PC-9 (cell line): ENCODE results near the gene EEA1. TPM values are rescaled to one million over a fixed set of nuclear protein-coding genes. Genes with fewer than 3 reads are reported as not detected.

Experiments
- BruUV-seq: library from RNA; stranded (reverse); fragments of 400-500 nt; replicated peaks from 2 replicates; lab custom pipeline; 2021; lab: Mats Ljungman, UMichigan
- CTCF ChIA-PET: fragments of 300-600 bp; sonication (Branson Sonifier 250); formaldehyde crosslinking; loops from one replicate; lab custom pipeline; 2022; ENCODE audit warnings: antibody characterized with exemption; lab: Charles Lee
- POLR2A ChIA-PET: fragments of 300-600 bp; sonication (Branson Sonifier 250); formaldehyde crosslinking; loops from one replicate; lab custom pipeline; 2022; ENCODE audit warnings: antibody characterized with exemption; ENCODE audit not compliant: unreplicated experiment; lab: Charles Lee
- DNase-seq, 2 experiments: peaks; one replicate each; pipeline versions ENCODE4 v3.0.0 to v3.0.0-alpha.2; 2015 to 2022; ENCODE audit warnings: mixed read lengths in 1 of 2
- H2AFZ ChIP-seq: fragments of 200-600 bp; sonication (generic); 2 replicates; pipeline ENCODE4 v1.8.1; 2017; ENCODE audit warnings: antibody characterized with exemption
- H3F3A ChIP-seq: fragments of 200-600 bp; sonication (generic); 2 replicates; pipeline ENCODE4 v1.8.1; 2017; ENCODE audit warnings: antibody characterized with exemption, mild to moderate bottlenecking, low read depth; ENCODE audit not compliant: insufficient read depth
- H3K27ac ChIP-seq: fragments of 200-600 bp; sonication (generic); 2 replicates; pipeline ENCODE4 v1.6.1; 2016; ENCODE audit warnings: mixed run types
- H3K27me3 ChIP-seq: fragments of 200-600 bp; sonication (generic); 2 replicates; pipeline ENCODE4 v1.6.1; 2016; ENCODE audit warnings: low read depth, mixed run types; ENCODE audit not compliant: insufficient read depth
- H3K36me3 ChIP-seq: fragments of 200-600 bp; sonication (generic); 2 replicates; pipeline ENCODE4 v1.6.1; 2016; ENCODE audit warnings: low read depth, mixed run types
- H3K4me1 ChIP-seq: fragments of 200-600 bp; sonication (generic); replicated peaks from 2 replicates; pipeline ENCODE4 v1.6.1; 2016; ENCODE audit warnings: mixed run types; ENCODE audit not compliant: insufficient read depth
- H3K4me2 ChIP-seq: fragments of 200-600 bp; sonication (generic); 2 replicates; pipeline ENCODE4 v1.6.1; 2017; ENCODE audit warnings: mixed run types
- H3K4me3 ChIP-seq: fragments of 200-600 bp; sonication (generic); 2 replicates; pipeline ENCODE4 v1.6.1; 2016; ENCODE audit warnings: mixed run types
- H3K79me2 ChIP-seq: fragments of 200-600 bp; sonication (generic); 2 replicates; pipeline ENCODE4 v1.6.1; 2017; ENCODE audit warnings: low read depth, mixed run types
- H3K9me2 ChIP-seq: fragments of 200-600 bp; sonication (generic); 2 replicates; pipeline ENCODE4 v1.8.1; 2017; ENCODE audit warnings: mild to moderate bottlenecking; ENCODE audit not compliant: insufficient read depth
- H3K9me3 ChIP-seq: fragments of 200-600 bp; sonication (generic); 2 replicates; pipeline ENCODE4 v1.8.1; 2016; ENCODE audit warnings: low read depth; ENCODE audit not compliant: insufficient read depth
- H4K20me1 ChIP-seq: fragments of 200-600 bp; sonication (generic); 2 replicates; pipeline ENCODE4 v1.8.1; 2017; ENCODE audit not compliant: insufficient read depth
- EZH2 ChIP-seq: fragments of 200-600 bp; sonication (generic); IDR thresholded peaks from 2 replicates; pipeline ENCODE4 v1.8.0; 2017; ENCODE audit warnings: antibody characterized with exemption, low read depth
- intact Hi-C: fragments of 100-400 bp; cut with micrococcal nuclease; formaldehyde crosslinking; loops from one replicate; pipeline ENCODE4 v1.10.0; 2022; ENCODE audit not compliant: unreplicated experiment
- total RNA-seq: library from RNA; stranded (reverse); gene quantifications from 2 replicates; pipeline ENCODE4 v1.2.3, GENCODE V29; 2021
- TF ChIP-seq, protein P1 (sequence below): fragments of 200-600 bp; sonication (generic); conservative IDR thresholded peaks from 2 replicates; pipeline ENCODE4 v1.6.1; 2017; ENCODE audit warnings: mixed run types, antibody characterized with exemption, mild to moderate bottlenecking, moderate library complexity

The EEA1 gene
- total RNA-seq, 1 experiment from 2014 or later = 15.7 TPM

DNA sequence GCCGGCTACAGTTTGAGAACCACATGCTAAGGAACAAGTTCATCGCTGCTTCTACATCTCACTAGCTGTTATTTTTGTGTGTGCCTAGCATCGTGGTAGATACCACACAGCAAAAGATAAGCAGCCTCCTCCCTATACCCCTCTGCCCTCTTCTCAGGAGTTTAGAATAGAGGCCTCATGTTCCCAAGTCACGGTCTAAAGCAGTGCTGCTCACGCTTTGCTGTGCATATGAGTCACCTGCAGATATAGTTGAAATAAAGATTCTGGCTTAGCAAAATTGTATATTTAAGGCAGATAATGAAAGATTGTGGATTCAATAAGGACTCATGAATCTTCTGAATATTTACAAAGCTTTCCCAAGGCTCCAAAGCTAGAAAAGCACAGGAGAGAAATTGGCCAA lies 198.3 kb downstream of the EEA1 start:
- H3K27me3 ChIP-seq = no peaks in the 10 kb centered on the region
- ChIA-PET CTCF (no interaction called here), POLR2A (no interaction called here)
- H3K4me3 ChIP-seq = no peak overlapping the region
- no peak for TF ChIP-seq EZH2
- TF ChIP-seq, protein P1, sequence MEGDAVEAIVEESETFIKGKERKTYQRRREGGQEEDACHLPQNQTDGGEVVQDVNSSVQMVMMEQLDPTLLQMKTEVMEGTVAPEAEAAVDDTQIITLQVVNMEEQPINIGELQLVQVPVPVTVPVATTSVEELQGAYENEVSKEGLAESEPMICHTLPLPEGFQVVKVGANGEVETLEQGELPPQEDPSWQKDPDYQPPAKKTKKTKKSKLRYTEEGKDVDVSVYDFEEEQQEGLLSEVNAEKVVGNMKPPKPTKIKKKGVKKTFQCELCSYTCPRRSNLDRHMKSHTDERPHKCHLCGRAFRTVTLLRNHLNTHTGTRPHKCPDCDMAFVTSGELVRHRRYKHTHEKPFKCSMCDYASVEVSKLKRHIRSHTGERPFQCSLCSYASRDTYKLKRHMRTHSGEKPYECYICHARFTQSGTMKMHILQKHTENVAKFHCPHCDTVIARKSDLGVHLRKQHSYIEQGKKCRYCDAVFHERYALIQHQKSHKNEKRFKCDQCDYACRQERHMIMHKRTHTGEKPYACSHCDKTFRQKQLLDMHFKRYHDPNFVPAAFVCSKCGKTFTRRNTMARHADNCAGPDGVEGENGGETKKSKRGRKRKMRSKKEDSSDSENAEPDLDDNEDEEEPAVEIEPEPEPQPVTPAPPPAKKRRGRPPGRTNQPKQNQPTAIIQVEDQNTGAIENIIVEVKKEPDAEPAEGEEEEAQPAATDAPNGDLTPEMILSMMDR = no peak
- peaks cover 10% of the 10 kb centered on the region; the same call in 1 of the 2 replicates for H3K4me1 ChIP-seq
- no peak for DNase-seq
- no peak overlapping the region for H3K27ac ChIP-seq
- H2AFZ ChIP-seq = no peak overlapping the region
- H3K4me2 ChIP-seq = no peak overlapping the region
- H4K20me1 ChIP-seq = no peaks in the 10 kb centered on the region
- no peaks in the 10 kb centered on the region for H3K36me3 ChIP-seq
- H3K9me3 ChIP-seq = no peaks in the 10 kb centered on the region
- no TSS peak for BruUV-seq
- intact Hi-C loops = no loop called here
- H3F3A ChIP-seq = no peaks in the 10 kb centered on the region
- H3K9me2 ChIP-seq = no peaks in the 10 kb centered on the region
- H3K79me2 ChIP-seq = no peaks in the 10 kb centered on the region

DNA sequence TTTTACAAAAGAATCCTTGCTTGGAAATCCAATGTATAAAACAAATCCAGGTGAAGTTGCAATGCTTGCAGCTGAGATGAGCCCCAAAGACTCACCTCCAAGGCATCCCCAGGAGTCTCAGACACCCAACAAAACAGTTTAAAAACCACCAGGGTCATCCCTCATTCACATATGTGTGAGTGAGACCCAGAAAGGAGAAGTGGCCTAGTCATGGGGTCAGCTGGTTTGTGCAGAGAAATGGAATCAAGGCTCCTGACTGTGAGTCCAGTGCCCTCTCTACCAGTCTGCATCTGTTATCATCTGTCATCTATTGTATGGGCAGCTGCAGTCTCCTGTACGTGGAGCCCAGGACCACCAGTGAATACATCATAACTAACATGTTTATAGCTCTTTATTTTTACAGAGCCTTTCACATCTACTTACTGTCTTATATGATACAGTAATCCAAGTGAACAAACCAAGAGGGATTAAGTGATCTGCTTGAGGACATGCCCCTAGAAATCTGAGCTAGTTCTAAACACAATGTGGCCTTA lies 199.3 kb downstream of the EEA1 start:
- intact Hi-C loops = no loop called here
- Histone ChIP-seq H3K9me2 (no peaks in the 10 kb centered on the region), H3K4me2 (no peak overlapping the region), H3K79me2 (no peaks in the 10 kb centered on the region), H3K4me1 (peaks cover 1% of the 10 kb centered on the region; the same call in 1 of the 2 replicates), H3K27me3 (no peaks in the 10 kb centered on the region), H4K20me1 (no peaks in the 10 kb centered on the region), H2AFZ (no peak overlapping the region), H3K27ac (no peak overlapping the region), H3F3A (no peaks in the 10 kb centered on the region), H3K9me3 (peaks cover 3% of the 10 kb centered on the region; the same call in 1 of the 2 replicates), H3K4me3 (no peak overlapping the region), H3K36me3 (no peaks in the 10 kb centered on the region)
- CTCF ChIA-PET = no interaction called here
- BruUV-seq = no TSS peak
- POLR2A ChIA-PET = no interaction called here
- DNase-seq = no peak
- TF ChIP-seq, protein P1 = no peak

DNA sequence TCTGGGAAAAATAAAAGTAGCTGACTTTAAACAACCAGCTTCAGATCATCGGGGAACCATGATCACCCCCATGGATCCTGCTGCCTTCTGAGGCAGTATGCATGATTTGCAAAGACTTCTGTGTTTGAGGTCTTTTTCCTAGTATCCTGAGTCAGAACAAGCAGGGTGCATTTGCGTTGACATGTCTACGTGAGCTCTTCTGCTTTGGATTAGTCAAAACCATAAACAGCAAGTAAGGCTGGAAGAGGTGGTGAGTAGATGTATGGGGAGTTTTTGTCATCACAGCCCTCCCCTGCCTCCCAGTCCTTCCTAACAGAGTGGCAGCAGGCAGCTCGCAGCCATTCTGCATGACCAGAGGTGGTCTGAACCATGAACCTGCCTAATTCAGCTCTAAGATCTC lies 202.2 kb downstream of the EEA1 start:
- CTCF ChIA-PET = no interaction called here
- intact Hi-C loops = no loop called here
- Histone ChIP-seq H3K4me3 (no peak overlapping the region), H4K20me1 (no peaks in the 10 kb centered on the region), H3K79me2 (no peaks in the 10 kb centered on the region), H2AFZ (no peak overlapping the region), H3K27me3 (no peaks in the 10 kb centered on the region), H3K27ac (no peak overlapping the region), H3K9me2 (no peaks in the 10 kb centered on the region), H3K9me3 (peaks cover 5% of the 10 kb centered on the region; the same call in 1 of the 2 replicates), H3F3A (no peaks in the 10 kb centered on the region), H3K4me2 (no peak overlapping the region), H3K4me1 (no peaks in the 10 kb centered on the region), H3K36me3 (no peaks in the 10 kb centered on the region)
- BruUV-seq = no TSS peak
- TF ChIP-seq, protein P1 = no peak
- TF ChIP-seq EZH2 = no peak
- POLR2A ChIA-PET = no interaction called here
- DNase-seq = no peak
